A549 (cell line): ENCODE results near the gene KCNQ1. TPM values are rescaled to one million over a fixed set of nuclear protein-coding genes. Genes with fewer than 3 reads are reported as not detected.

Experiments used
- ATAC-seq, 2 experiments: fragments of 200-7000 bp in 1 of 2; fragments of >200 bp in 1 of 2; cut with Nextera tagmentation in 1 of 2; cut with Tn5 transposase in 1 of 2; 3 replicates each; pipeline versions ENCODE4 v1.8.0 to v1.9.1; 2018 to 2020; ENCODE audit warnings: mild to moderate bottlenecking in 1 of 2, moderate library complexity in 1 of 2
- CTCF ChIA-PET: fragments of 300-600 bp; sonication (Branson Sonifier 250); formaldehyde crosslinking; extraction: SDS; loops from one replicate; lab custom pipeline; 2021; ENCODE audit warnings: antibody characterized with exemption, inconsistent platforms; lab: Yijun Ruan, JAX
- POLR2A ChIA-PET: fragments of 350-600 bp; formaldehyde crosslinking; extraction: SDS; loops from one replicate; lab custom pipeline; 2021; ENCODE audit warnings: antibody characterized with exemption, inconsistent platforms; lab: Yijun Ruan, JAX
- DNase-seq, 2 experiments: peaks; one replicate each; pipeline versions ENCODE4 v3.0.0 to v3.0.0-alpha.2; 2011 to 2016; ENCODE audit warnings: low read depth in 1 of 2, low spot score in 1 of 2
- FAIRE-seq: peaks from 2 replicates; lab custom pipeline; 2011; peaks lifted over from hg19 to GRCh38; lab: Jason Lieb, UNC
- H3K27ac ChIP-seq, 2 experiments: fragments of >200 bp; sonication (Bioruptor Twin); formaldehyde crosslinking; 3 replicates each; pipeline ENCODE4 v1.5.1; 2016 to 2017
- H3K4me1 ChIP-seq: fragments of >200 bp; sonication (Bioruptor Twin); formaldehyde crosslinking; 3 replicates; pipeline ENCODE4 v1.6.1; 2016
- H3K4me2 ChIP-seq: fragments of >200 bp; sonication (Bioruptor Twin); formaldehyde crosslinking; 3 replicates; pipeline ENCODE4 v1.6.1; 2016
- H3K4me3 ChIP-seq: fragments of >200 bp; sonication (Bioruptor Twin); formaldehyde crosslinking; 3 replicates; pipeline ENCODE4 v1.5.1; 2016
- H3K9me3 ChIP-seq: fragments of >200 bp; sonication (Bioruptor Twin); formaldehyde crosslinking; 3 replicates; pipeline ENCODE4 v1.6.1; 2016
- ATOH8 ChIP-seq: fragments of 250-450 bp; sonication (Bioruptor Pico); IDR thresholded peaks from 2 replicates; pipeline ENCODE4 v1.5.0; 2020; ENCODE audit warnings: low read depth, mild to moderate bottlenecking, moderate library complexity
- CBX2 ChIP-seq: fragments of 200-600 bp; sonication (generic); IDR thresholded peaks from 2 replicates; pipeline ENCODE4 v1.6.1; 2016; ENCODE audit warnings: low read depth, mild to moderate bottlenecking, borderline replicate concordance
- CEBPB ChIP-seq, 2 experiments: fragments of >200 bp in 1 of 2; sonication (Bioruptor Twin) in 1 of 2; formaldehyde crosslinking in 1 of 2; IDR thresholded peaks; 2 replicates each; pipeline ENCODE4 v1.6.1; 2012 to 2016
- EHF ChIP-seq: fragments of 250-450 bp; sonication (Bioruptor Pico); IDR thresholded peaks from 2 replicates; pipeline ENCODE4 v1.5.0; 2020; ENCODE audit warnings: mild to moderate bottlenecking
- EHMT2 ChIP-seq: fragments of 200-600 bp; sonication (generic); IDR thresholded peaks from 2 replicates; pipeline ENCODE4 v1.6.1; 2016; ENCODE audit warnings: antibody characterized with exemption, low read depth, mild to moderate bottlenecking, moderate library complexity
- ELK1 ChIP-seq: fragments of 150-350 bp; IDR thresholded peaks from 2 replicates; pipeline ENCODE4 v1.6.1; 2014; ENCODE audit warnings: low read depth, mild to moderate bottlenecking, low read length
- ESRRA ChIP-seq: fragments of 150-350 bp; IDR thresholded peaks from 2 replicates; pipeline ENCODE4 v1.6.1; 2014; ENCODE audit warnings: mild to moderate bottlenecking, low read length, borderline replicate concordance
- FOSB ChIP-seq: fragments of 250-450 bp; sonication (Bioruptor Pico); IDR thresholded peaks from 2 replicates; pipeline ENCODE4 v1.5.0; 2020; ENCODE audit warnings: mild to moderate bottlenecking, moderate library complexity
- FOXS1 ChIP-seq: fragments of 250-450 bp; sonication (Bioruptor Pico); IDR thresholded peaks from 2 replicates; pipeline ENCODE4 v1.5.0; 2020; ENCODE audit warnings: mild to moderate bottlenecking, moderate library complexity
- GATA3 ChIP-seq: IDR thresholded peaks from 2 replicates; pipeline ENCODE4 v1.6.1; 2012; ENCODE audit warnings: borderline replicate concordance
- KDM5A ChIP-seq: fragments of 200-600 bp; sonication (generic); IDR thresholded peaks from 2 replicates; pipeline ENCODE4 v1.6.1; 2016; ENCODE audit warnings: antibody characterized with exemption, mild to moderate bottlenecking
- MAFK ChIP-seq: fragments of 450-650 bp; IDR thresholded peaks from 2 replicates; pipeline ENCODE4 v1.6.1; 2014; ENCODE audit not compliant: partially characterized antibody
- MAZ ChIP-seq: fragments of 150-350 bp; IDR thresholded peaks from 2 replicates; pipeline ENCODE4 v1.6.1; 2014; ENCODE audit warnings: antibody characterized with exemption, low read depth, low read length, borderline replicate concordance
- MYC ChIP-seq: IDR thresholded peaks from 2 replicates; pipeline ENCODE4 v1.6.1; 2012; ENCODE audit warnings: mild to moderate bottlenecking, inconsistent platforms, low read length, improper control_type of control experiment, borderline replicate concordance
- NPAS2 ChIP-seq: fragments of 250-450 bp; sonication (Bioruptor Pico); IDR thresholded peaks from 2 replicates; pipeline ENCODE4 v1.8.0; 2022; ENCODE audit warnings: mild to moderate bottlenecking, moderate library complexity, borderline replicate concordance
- PHF8 ChIP-seq: fragments of 200-600 bp; sonication (generic); IDR thresholded peaks from 2 replicates; pipeline ENCODE4 v1.6.1; 2016; ENCODE audit warnings: low read depth, mild to moderate bottlenecking, antibody characterized with exemption, moderate library complexity, borderline replicate concordance
- RCOR1 ChIP-seq: fragments of 150-350 bp; IDR thresholded peaks from 2 replicates; pipeline ENCODE4 v1.6.1; 2014; ENCODE audit warnings: antibody characterized with exemption, low read length, low read depth
- RFX5 ChIP-seq: fragments of 450-650 bp; IDR thresholded peaks from 2 replicates; pipeline ENCODE4 v1.7.1; 2014; ENCODE audit warnings: antibody characterized with exemption, mild to moderate bottlenecking, moderate library complexity
- RNF2 ChIP-seq: fragments of 200-600 bp; sonication (generic); IDR thresholded peaks from 2 replicates; pipeline ENCODE4 v1.6.1; 2016; ENCODE audit warnings: low read depth, mild to moderate bottlenecking, antibody characterized with exemption, moderate library complexity, borderline replicate concordance
- USF2 ChIP-seq: fragments of 450-650 bp; IDR thresholded peaks from 2 replicates; pipeline ENCODE4 v1.6.1; 2014; ENCODE audit warnings: antibody characterized with exemption
- ZFP36 ChIP-seq: fragments of 450-650 bp; IDR thresholded peaks from 2 replicates; pipeline ENCODE4 v1.6.1; 2014; ENCODE audit warnings: borderline replicate concordance; ENCODE audit not compliant: partially characterized antibody
- WGBS: methylation state at CpG from one replicate; pipeline ENCODE4 v1.1.6; 2017; ENCODE audit errors: missing lambda C conversion rate; 5-methylcytosine and 5-hydroxymethylcytosine counted together
- polyA plus RNA-seq, 4 experiments: library from polyadenylated mRNA; depleted of rRNA in 3 of 4; stranded (reverse); fragments of >200 nt; fragmentation: RNase III in 1 of 4; extraction: RNeasy Plus Mini Kit Qiagen cat#74134 plus additional on column Dnase treatment in 1 of 4; gene quantifications; 2 replicates in 3 of 4; 3 replicates in 1 of 4; pipeline ENCODE4 v1.2.3, GENCODE V29; 2011 to 2017

KCNQ1 gene
- polyA plus RNA-seq, 2 of the 4 experiments (the other 2 are of a cell fraction), result 0.14 to 0.17 TPM

GRCh38 chr11:2471048-2471803 is 26.4 kb downstream of the KCNQ1 start:
- CTCF ChIA-PET, result interaction anchor here (1.1 kb wide), 1 partner anchor 61 kb away, joined by 3 read pairs; no protein-coding TSS in a partner anchor
- FAIRE-seq, result no peak
- POLR2A ChIA-PET, result no interaction called here
- Histone ChIP-seq H3K9me3 (no peaks in the 10 kb centered on the region), H3K4me1 (no peaks in the 10 kb centered on the region), H3K4me3 (no peak overlapping the region), H3K4me2 (no peak overlapping the region), H3K27ac (no peak overlapping the region)
- no peak for ATAC-seq
- no peak for TF ChIP-seq ZFP36
- TF ChIP-seq EHMT2, result no peak
- TF ChIP-seq RNF2, result no peak
- no peak for TF ChIP-seq RCOR1
- no peak for TF ChIP-seq NPAS2 (CRISPR knock-in tag)
- TF ChIP-seq PHF8, result no peak
- no peak for TF ChIP-seq MYC
- TF ChIP-seq CBX2, result no peak
- no peak for TF ChIP-seq EHF (CRISPR knock-in tag)
- no peak for TF ChIP-seq USF2
- no peak for TF ChIP-seq ELK1
- no peak for TF ChIP-seq KDM5A
- no peak for TF ChIP-seq MAZ
- TF ChIP-seq GATA3, result no peak
- TF ChIP-seq RFX5, result no peak
- no peak for TF ChIP-seq CEBPB (IDR thresholded peaks at IDR 0.05)
- no peak for TF ChIP-seq FOXS1
- DNase-seq, result no peak
- 36% methylated on average over 16 of the region's 17 CpGs for WGBS

- ChIA-PET POLR2A (no interaction called here), CTCF (interaction anchor here (1.1 kb wide), 1 partner anchor 60 kb away, joined by 3 read pairs; no protein-coding TSS in a partner anchor)
- Histone ChIP-seq H3K27ac (no peak overlapping the region), H3K9me3 (no peaks in the 10 kb centered on the region), H3K4me2 (no peak overlapping the region), H3K4me1 (no peaks in the 10 kb centered on the region), H3K4me3 (no peak overlapping the region)
- DNase-seq (no peak), FAIRE-seq (no peak), ATAC-seq (no peak)
- WGBS, result 65% methylated on average over 6 of the region's 6 CpGs
- TF ChIP-seq ATOH8 (no peak), ESRRA (no peak), FOSB (CRISPR knock-in tag) (no peak), MAFK (no peak)
These were observed 26.9 kb downstream of the KCNQ1 start for GRCh38 chr11:2471804-2472096.
